ENCODE data around the gene AQP4.

AQP4 gene

DNA sequence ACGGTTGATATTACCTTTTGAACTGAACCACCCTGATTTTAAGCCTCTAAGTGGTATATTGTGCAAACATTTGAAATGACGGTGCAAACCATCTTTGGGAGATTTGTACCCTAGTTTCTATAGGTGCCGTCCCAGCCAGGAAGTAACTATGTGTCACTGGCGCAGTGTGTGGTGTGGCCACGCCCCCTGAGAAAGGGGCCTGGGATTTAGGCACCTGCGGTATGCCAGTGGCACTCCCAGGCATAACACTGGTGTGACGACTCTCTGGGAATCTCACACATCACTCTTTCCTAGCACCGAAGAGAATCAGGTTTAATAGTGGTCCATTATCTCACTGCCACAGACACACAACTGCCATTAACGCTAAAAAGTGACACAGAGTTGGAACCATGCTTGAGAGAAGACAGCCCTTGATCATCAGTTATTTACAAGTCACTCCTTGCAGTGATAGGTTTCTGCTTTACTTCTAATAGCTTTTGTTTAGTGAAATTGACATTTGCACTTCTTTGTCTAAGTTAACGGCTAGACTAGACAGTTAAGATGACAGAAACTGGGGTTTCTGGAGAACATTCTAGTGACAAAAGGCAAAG lies 11.1 kb downstream of the AQP4 start:
- TF ChIP-seq, protein P1, sequence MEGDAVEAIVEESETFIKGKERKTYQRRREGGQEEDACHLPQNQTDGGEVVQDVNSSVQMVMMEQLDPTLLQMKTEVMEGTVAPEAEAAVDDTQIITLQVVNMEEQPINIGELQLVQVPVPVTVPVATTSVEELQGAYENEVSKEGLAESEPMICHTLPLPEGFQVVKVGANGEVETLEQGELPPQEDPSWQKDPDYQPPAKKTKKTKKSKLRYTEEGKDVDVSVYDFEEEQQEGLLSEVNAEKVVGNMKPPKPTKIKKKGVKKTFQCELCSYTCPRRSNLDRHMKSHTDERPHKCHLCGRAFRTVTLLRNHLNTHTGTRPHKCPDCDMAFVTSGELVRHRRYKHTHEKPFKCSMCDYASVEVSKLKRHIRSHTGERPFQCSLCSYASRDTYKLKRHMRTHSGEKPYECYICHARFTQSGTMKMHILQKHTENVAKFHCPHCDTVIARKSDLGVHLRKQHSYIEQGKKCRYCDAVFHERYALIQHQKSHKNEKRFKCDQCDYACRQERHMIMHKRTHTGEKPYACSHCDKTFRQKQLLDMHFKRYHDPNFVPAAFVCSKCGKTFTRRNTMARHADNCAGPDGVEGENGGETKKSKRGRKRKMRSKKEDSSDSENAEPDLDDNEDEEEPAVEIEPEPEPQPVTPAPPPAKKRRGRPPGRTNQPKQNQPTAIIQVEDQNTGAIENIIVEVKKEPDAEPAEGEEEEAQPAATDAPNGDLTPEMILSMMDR (IDR thresholded peaks at IDR 0.05; ENCODE audit: control extremely low read depth, extremely low read depth, low read depth, missing control alignments) = no peak
- ChIA-PET POLR2A (no interaction called here), CTCF (interaction anchor here (0.8 to 1.6 kb wide), 3 partner anchors 11 to 14 kb away, joined by 3 to 4 read pairs (median 3); no protein-coding TSS in a partner anchor)
- no peak for DNase-seq (ENCODE audit: extremely low spot score)

DNA sequence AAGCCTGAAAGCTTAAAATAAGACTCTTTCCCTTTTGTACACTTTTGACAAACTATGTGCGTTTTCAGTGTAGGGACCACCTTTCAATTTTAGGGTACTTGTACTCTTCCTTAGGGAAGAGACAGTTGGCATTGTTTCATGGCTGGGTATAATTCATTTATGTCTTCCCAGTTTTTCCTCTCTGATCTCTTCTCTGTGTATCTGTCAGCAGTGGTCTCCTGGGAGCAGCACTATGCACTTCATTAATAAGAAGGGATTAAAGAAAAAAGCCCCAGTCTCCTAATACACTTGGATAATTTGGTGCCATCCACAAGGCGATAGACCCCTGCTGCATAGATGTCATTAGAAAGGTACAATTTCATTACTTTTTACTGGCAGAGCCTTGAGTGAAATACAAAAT lies 12.1 kb downstream of the AQP4 start:
- ChIA-PET POLR2A (no interaction called here), CTCF (interaction anchor here (1.5 to 1.9 kb wide), 3 partner anchors 9 to 26 kb away, joined by 3 to 5 read pairs (median 3); no protein-coding TSS in a partner anchor)
- TF ChIP-seq, protein P1 (IDR thresholded peaks at IDR 0.05; ENCODE audit: control extremely low read depth, extremely low read depth, low read depth, missing control alignments) = no peak

DNA sequence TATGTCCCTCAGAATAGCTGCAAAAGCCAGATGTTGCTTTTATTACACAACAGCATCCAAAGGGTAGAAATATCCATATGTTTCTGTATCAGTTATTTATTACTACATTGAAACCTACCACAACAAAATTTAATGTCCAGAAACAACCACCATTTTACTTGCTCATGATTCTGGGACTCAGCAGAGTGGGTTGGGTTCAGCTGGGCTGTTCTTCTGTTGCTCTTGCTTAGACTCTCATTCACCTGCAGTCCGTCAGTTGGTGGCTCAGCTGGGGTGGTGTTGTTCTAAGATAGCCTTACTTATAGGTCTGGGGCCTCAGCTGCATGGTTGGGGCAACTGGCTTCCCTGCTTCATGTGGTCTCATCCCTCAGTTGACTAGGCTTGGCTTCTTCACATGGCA lies 21.7 kb downstream of the AQP4 start:
- DNase-seq (ENCODE audit: extremely low spot score) = no peak
- CTCF ChIA-PET = interaction anchor here (1.5 to 1.7 kb wide), 2 partner anchors 11 to 13 kb away, joined by 4 to 5 read pairs; no protein-coding TSS in a partner anchor
- POLR2A ChIA-PET = no interaction called here
- TF ChIP-seq, protein P1 (IDR thresholded peaks at IDR 0.05; ENCODE audit: control extremely low read depth, extremely low read depth, low read depth, missing control alignments) = no peak

More for the DNA sequence above, 12.1 kb downstream of the AQP4 start:
- no peak for DNase-seq (ENCODE audit: extremely low spot score)

DNA sequence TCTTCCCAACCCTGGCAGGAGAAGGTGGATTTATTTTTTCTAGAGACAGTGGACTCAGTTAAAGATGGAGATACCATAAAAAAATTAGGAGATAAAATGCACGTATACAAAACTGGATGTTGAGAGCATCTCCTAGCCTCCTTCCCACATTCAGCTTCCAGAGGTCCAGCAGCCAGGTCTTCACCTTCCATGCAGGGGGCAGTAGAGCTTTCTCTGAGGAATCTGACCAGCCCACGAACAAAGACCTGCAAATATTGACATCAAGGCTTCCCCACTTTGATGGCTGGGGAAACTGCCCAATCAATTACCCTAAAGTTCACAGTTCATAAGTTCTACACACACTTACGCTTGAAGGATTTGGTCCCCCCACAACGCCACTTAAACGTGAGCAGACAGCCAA lies 24.5 kb downstream of the AQP4 start:
- CTCF ChIA-PET = interaction anchor here (1.0 to 2.8 kb wide), 2 partner anchors 10 to 13 kb away, joined by 3 to 8 read pairs; no protein-coding TSS in a partner anchor
- POLR2A ChIA-PET = no interaction called here
- TF ChIP-seq, protein P1 (IDR thresholded peaks at IDR 0.05; ENCODE audit: control extremely low read depth, extremely low read depth, low read depth, missing control alignments) = no peak
- no peak for DNase-seq (ENCODE audit: extremely low spot score)

DNA sequence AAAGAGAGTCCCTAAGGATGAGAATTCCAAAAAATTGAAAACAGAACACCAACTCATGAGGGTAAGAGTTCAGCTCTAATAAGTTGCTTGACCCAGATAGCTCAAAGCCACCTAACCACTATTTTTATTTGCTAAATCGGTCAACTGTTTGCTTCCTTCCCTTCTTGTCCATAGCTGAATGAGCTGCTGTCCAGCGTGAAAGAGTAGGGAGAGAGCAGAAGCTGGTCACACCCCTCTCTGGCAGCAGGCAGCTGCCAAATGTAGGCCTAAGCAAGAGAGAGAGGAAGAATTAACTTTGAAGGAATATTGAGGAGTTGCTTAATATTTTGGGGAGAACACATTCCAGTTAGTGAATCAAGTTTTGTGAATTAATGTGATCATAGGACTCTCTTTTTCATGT lies 25.9 kb downstream of the AQP4 start:
- CTCF ChIA-PET = no interaction called here
- DNase-seq (ENCODE audit: extremely low spot score) = no peak
- TF ChIP-seq, protein P1 (IDR thresholded peaks at IDR 0.05; ENCODE audit: control extremely low read depth, extremely low read depth, low read depth, missing control alignments) = no peak
- POLR2A ChIA-PET = no interaction called here

DNA sequence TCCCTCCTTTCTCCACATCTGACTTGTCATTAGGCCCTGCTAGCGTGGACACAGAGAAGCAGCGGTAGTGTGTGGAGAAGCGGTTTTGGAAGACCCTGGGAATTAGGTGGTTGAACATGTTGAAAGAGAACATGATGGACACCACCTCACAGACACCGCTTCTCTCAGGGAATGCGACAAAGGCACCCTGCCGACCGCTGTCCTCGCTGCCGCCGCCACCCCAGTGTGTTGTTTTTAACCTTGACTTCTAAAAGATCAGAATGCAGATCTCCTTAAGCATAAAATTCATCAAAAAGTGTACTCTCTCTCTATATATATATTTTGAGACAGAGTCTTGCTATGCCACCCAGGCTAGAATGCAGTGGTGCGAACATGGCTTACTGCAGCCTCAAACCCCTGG lies 33.2 kb downstream of the AQP4 start:
- TF ChIP-seq, protein P1 (IDR thresholded peaks at IDR 0.05; ENCODE audit: control extremely low read depth, extremely low read depth, low read depth, missing control alignments) = no peak
- CTCF ChIA-PET = no interaction called here
- no peak for DNase-seq (ENCODE audit: extremely low spot score)
- POLR2A ChIA-PET = no interaction called here

Data from GM10248 (cell line).